MG63 (cell line): ENCODE results near the gene DIPK2A. TPM values are rescaled to one million over a fixed set of nuclear protein-coding genes. Genes with fewer than 3 reads are reported as not detected.

Experiments used
- DNase-seq: peaks from one replicate; pipeline ENCODE4 v3.0.0-alpha.2; 2020
- H3K27me3 ChIP-seq: fragments of 250-450 bp; sonication (Bioruptor Pico); 2 replicates; pipeline ENCODE4 v1.5.1; 2020; ENCODE audit warnings: mild to moderate bottlenecking, moderate library complexity
- H3K36me3 ChIP-seq: fragments of 250-450 bp; sonication (Bioruptor Pico); 2 replicates; pipeline ENCODE4 v1.5.1; 2020; ENCODE audit warnings: mild to moderate bottlenecking, moderate library complexity
- H3K4me3 ChIP-seq: fragments of 250-450 bp; sonication (Bioruptor Pico); 2 replicates; pipeline ENCODE4 v1.5.1; 2020; ENCODE audit warnings: mild to moderate bottlenecking, moderate library complexity
- H3K9me3 ChIP-seq: fragments of 250-450 bp; sonication (Bioruptor Pico); 2 replicates; pipeline ENCODE4 v1.5.1; 2020; ENCODE audit warnings: mild to moderate bottlenecking, moderate library complexity
- total RNA-seq: library from RNA; depleted of rRNA; stranded (reverse); fragments of >200 nt; shearing (Covaris generic); gene quantifications from 2 replicates; pipeline ENCODE4 v1.2.3, GENCODE V29; 2014; ENCODE audit warnings: low replicate concordance

The DIPK2A gene
- total RNA-seq, 1 experiment from 2014 or later, result 14.0 TPM

DNA sequence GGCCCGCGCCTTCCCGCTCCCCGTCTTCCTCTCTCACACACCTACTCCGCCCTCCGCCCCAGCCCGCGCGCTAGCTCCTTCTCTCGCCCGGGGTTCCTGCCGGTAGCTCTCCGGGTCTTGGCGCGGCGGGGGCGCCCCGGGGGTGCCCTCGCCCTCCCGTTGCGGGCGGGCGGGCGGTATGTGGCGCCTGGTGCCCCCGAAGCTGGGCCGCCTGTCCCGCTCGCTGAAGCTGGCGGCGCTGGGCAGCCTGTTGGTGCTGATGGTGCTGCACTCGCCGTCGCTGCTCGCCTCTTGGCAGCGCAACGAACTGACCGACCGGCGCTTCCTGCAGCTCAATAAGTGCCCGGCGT is 507 bp downstream of the DIPK2A start:
- DNase-seq, result peak; percentile 79
- no peaks in the 10 kb centered on the region for H3K9me3 ChIP-seq
- H3K36me3 ChIP-seq, result no peaks in the 10 kb centered on the region
- peak overlapping the region; percentile 77 for H3K4me3 ChIP-seq
- H3K27me3 ChIP-seq, result no peaks in the 10 kb centered on the region

DNA sequence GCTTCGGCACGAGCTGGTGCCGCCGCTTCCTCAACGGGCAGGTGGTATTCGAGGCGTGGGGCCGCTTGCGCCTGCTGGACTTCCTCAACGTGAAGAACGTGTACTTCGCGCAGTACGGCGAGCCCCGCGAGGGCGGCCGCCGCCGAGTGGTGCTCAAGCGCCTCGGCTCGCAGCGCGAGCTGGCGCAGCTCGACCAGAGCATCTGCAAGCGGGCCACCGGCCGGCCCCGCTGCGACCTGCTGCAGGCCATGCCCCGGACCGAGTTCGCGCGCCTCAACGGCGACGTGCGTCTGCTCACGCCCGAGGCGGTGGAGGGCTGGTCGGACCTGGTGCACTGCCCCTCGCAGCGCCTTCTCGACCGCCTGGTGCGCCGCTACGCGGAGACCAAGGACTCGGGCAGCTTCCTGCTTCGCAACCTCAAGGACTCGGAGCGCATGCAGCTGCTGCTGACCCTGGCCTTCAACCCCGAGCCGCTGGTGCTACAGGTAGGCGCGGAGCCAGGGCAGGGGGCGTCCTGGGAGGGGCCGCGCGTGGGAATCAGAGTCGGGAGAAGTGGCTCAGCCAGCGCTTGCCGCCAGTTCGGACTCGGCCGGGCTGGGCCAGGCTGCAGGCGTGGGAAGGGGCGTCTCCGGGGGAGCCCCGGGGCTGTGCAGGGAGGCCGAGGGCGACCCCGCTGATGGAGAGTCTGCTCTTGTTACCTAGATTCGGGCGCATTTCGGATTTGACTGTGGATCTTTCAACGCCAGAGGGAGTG is 1.1 kb downstream of the DIPK2A start:
- no peaks in the 10 kb centered on the region for H3K27me3 ChIP-seq
- peak overlapping the region; percentile 77 for H3K4me3 ChIP-seq
- no peak for DNase-seq
- no peaks in the 10 kb centered on the region for H3K36me3 ChIP-seq
- H3K9me3 ChIP-seq, result no peaks in the 10 kb centered on the region

DNA sequence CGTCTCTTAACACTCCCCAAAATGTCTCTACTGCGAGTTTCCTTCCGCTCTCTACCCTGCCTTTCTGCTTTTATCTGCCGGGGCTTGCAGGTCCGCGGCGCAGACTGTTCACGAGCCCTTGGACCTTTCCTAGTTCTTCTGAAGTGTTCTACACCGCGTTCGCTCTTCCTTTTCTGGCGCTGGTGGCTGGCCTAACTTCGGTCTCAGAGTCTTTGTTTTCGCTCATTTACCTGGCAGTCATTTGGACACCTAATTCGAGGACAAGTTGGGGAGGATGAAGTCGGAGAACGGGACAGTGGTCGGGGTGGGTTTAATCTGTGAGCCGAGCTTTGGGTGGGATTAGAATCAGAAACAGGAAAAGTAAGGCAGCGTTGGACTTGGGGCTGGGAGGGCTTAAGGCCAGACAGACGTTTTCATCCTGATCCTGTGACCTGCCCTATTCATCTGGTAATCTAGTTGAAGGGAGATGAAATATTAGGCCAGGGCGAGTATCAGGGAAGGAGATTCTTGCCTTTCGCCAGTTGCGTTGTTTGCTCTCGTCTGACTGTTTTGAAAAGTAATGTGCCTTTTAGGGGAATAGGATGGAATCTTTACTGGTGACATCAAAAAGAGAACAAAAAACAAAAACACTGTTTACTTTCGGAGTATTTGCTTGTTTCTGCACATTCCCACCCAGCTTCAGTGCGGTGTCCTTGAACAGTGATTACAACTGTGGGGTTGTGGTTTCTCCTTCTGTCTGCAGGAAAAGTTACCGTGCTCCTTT is 1.8 kb downstream of the DIPK2A start:
- Histone ChIP-seq H3K9me3 (no peaks in the 10 kb centered on the region), H3K27me3 (no peaks in the 10 kb centered on the region), H3K4me3 (peak overlapping the region; percentile 77), H3K36me3 (no peaks in the 10 kb centered on the region)
- peak; percentile 70 for DNase-seq

DNA sequence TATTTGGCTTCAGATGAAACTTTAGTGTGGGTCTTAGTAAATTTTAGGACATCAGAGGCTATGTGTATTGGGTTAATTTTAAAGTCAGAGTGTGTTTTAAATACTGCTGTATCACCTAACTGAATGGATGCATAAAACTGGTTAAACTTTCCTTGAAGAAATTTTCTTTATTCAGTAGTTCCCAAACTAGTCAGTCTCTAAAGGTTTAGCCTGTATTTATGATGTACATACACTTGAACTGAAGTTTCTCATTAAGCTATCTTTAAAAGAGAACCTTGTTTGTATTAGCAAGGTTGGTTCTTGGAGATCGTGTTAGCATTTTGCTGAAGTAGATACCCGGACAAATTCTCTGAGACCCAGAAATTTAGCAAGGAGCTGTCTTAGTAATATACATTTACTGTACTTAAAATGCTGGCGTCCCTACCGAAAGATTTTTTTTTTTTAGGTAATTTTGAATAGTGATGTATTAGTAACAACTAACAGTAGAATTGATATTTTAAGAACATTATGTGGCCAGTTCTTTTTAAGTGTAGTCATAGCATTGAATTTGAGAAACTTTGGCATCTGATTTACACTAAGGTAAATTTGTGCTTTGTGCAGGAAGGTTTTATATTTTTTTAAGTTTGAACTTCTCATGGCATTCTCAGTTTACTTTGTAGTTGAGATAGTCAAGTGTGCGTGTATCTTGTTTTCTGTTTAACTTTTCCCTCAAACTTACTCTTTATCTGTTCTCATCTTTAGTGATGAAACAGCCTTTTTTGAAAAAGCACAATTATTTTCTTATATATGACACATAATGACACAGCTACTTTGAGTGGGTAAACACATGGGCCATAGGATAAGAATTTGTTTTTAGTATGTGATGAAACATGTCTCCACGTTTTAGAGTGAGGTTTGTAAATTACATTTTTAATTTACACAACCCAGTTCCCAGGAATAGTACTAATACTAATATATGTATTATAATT is 2.9 kb downstream of the DIPK2A start:
- DNase-seq, result no peak
- Histone ChIP-seq H3K9me3 (no peaks in the 10 kb centered on the region), H3K4me3 (peak overlapping the region; percentile 77), H3K36me3 (no peaks in the 10 kb centered on the region), H3K27me3 (no peaks in the 10 kb centered on the region)

DNA sequence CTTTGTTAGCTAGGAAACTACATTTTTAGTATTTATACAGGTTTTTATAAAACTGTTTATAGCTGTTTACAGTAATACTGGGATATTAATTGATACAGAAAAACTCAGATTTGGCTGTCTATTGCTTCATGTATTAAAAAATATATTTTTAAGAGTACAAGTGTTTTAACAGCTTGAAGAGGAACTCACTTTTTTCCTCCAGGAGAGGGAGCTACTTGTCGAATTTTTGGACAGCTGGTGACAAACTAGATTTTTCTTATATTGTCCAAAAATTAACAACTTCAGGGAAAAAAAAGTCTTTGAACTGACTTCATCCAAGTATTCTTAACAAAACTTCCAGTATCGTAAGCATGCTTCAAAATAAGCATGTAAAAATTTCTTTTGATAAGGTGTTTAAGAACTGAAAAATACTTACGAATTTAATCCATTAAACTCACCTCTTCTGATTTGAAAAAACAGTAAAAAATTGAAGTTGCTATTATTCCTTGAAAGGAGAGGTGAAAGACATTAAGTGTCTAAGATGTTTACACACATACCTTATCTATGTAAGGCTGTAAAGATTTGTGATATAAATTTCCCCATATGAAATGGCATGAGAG is 4.0 kb downstream of the DIPK2A start:
- peak; percentile 2 for DNase-seq
- no peaks in the 10 kb centered on the region for H3K27me3 ChIP-seq
- H3K4me3 ChIP-seq, result peak overlapping the region; percentile 77
- no peaks in the 10 kb centered on the region for H3K9me3 ChIP-seq
- H3K36me3 ChIP-seq, result no peaks in the 10 kb centered on the region

DNA sequence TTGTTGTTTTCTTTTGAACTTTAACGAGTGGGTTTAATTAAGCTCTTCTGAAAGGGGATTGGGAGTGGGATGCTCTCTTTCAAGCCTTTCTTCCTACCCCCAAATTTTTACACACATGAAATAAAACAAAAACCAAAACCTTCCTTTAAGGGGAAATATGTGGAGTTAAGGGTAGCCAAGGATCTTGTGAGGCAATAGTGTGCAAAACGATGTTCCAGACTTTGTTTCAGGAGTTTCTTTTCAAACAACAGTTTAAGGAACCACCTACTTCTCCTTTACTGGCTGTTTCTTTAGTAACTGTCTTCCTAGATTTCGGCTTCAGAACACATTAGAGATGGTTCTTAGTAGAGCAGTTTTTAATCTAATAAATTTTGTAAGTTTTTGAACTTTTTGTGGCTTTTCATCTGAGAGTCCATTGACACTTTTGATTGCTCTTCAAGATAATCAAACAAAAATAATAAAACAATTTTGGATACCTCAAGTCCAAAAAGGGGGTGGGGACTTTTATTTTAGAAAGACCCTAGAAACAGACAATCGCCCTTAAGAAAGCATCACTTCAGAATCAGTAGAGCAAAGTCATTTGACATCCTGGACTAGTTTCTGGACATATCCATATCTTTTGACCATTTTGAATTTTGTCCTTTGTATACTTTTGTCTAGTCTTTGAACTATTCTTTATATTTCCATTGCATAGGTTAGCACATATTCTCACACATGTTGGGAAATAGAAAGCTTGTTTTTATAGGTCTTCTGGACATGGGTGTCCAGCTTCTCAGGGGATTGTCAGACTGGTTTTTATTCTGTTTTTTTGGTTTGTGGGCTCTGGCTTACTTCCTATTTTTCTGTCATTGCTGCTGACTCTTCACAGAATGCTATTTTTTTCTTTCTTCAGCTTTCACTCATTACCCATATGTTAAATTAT is 6.0 kb downstream of the DIPK2A start:
- Histone ChIP-seq H3K36me3 (peaks cover 13% of the 10 kb centered on the region), H3K4me3 (peak overlapping the region; percentile 77)
- DNase-seq, result no peak

DNA sequence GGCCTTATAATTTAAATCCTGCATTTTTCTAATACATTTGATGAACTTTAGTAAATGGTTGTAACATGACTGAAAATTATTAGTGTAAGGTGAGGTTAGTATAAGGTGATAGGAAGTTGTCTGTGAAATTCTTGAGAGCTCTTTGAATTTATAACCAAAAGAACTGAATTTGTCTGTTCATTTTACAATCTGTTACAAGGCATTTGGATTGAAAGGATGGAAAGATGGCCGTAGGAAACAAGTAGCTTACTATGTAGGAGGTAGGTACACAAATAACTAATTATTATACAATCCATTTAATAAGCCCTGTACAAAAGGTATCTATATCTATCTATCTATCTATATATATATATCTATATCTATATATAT is 6.6 kb downstream of the DIPK2A start:
- no peak for DNase-seq
- Histone ChIP-seq H3K4me3 (no peak overlapping the region), H3K9me3 (peaks cover 5% of the 10 kb centered on the region), H3K36me3 (peaks cover 19% of the 10 kb centered on the region), H3K27me3 (no peaks in the 10 kb centered on the region)

More for the DNA sequence above, 6.0 kb downstream of the DIPK2A start:
- no peaks in the 10 kb centered on the region for H3K27me3 ChIP-seq
- H3K9me3 ChIP-seq, result no peaks in the 10 kb centered on the region; the same call in 1 of the 2 replicates

DNA sequence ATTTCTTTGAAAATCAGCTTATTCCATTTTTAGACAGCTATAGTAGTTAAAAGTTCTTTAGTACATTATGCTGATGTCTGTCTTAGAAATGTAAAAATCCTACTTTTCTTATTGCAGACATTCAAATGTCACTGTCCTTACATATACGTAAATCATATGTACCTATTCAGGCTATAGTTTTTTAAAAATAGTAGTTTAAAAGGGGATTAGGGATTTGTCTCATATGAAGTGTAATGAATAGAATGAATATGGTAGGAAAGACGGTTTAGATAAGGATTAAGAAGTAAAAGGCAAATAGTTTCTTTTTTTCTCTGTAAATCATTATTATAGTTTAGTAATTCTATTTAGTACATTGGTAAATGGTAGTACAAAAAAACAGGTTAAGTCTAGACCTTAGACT is 7.4 kb downstream of the DIPK2A start:
- DNase-seq, result no peak
- no peaks in the 10 kb centered on the region for H3K27me3 ChIP-seq
- H3K36me3 ChIP-seq, result peaks cover 21% of the 10 kb centered on the region
- no peak overlapping the region for H3K4me3 ChIP-seq
- H3K9me3 ChIP-seq, result peaks cover 6% of the 10 kb centered on the region

DNA sequence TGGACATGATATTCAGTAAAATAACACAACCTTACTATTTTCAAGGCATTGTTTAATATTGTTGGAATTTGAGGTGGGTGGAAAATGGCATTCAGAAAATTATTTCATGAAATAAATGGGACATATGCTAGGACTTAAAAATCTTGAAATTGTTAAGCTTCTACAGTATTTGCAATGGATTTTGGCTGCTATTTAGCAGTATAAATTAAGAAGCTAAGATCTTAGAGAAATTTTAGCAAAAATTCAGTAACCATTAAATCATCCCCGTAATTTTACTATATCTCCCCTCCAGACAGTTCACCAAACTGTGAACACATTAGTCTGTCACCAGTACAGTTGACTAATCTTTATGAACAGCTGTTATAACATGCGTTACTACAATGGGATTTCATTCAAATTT is 8.2 kb downstream of the DIPK2A start:
- DNase-seq, result no peak
- no peaks in the 10 kb centered on the region for H3K27me3 ChIP-seq
- H3K4me3 ChIP-seq, result no peak overlapping the region
- H3K9me3 ChIP-seq, result peaks cover 6% of the 10 kb centered on the region
- H3K36me3 ChIP-seq, result peaks cover 21% of the 10 kb centered on the region

DNA sequence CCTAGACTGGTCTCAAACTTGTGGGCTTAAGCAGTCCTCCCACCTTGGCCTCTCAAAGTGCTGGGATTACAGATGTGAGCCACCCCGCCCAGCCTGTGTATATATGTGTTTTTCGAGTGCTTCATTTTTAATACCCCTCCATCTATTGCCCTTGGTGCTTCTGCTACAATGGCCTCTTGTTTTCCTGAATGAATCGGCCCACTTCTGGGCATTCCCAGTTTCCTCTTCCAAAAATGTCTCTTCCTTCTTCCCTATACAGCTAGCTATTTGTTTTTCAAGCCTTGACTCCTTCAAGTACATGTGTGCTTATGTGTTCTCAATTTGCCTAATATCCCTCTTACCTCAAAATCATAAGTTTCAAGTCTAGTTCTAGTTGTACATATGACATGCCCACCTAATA is 16.7 kb downstream of the DIPK2A start:
- no peak for DNase-seq
- H3K36me3 ChIP-seq, result peaks cover 2% of the 10 kb centered on the region

DNA sequence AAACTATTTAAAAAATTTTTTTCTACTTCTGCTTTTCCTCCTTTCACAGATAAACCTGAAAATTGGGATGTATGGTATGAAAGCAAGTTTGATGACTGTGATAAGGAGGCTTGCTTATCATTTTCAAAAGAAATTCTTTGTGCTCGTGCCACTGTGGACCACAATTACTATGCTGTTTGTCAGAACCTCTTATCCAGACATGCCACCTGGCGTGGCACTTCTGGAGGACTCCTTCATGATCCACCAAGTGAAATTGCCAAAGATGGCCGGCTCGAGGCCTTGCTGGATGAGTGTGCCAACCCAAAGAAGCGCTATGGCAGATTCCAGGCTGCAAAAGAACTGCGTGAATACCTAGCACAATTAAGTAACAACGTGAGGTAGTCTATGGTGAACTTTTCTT is 17.8 kb downstream of the DIPK2A start:
- Histone ChIP-seq H3K4me3 (no peak overlapping the region), H3K9me3 (no peaks in the 10 kb centered on the region), H3K36me3 (peaks cover 6% of the 10 kb centered on the region; the same call in 1 of the 2 replicates), H3K27me3 (no peaks in the 10 kb centered on the region)
- no peak for DNase-seq

More for the DNA sequence above, 16.7 kb downstream of the DIPK2A start:
- Histone ChIP-seq H3K27me3 (no peaks in the 10 kb centered on the region), H3K9me3 (peaks cover under 1% of the 10 kb centered on the region), H3K4me3 (no peak overlapping the region)

DNA sequence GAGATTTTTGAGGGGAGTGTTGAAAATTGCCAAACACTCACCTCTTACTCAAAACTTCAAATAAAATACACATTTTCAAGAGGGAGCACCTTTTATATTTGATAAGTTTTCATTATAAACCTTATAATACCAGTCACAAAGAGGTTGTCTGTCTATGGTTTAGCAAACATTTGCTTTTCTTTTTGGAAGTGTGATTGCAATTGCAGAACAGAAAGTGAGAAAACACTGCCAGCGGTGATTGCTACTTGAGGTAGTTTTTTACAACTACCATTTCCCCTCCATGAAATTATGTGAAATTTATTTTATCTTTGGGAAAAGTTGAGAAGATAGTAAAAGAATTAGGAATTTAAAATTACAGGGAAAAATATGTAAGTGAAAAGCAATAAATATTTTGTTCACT is 20.1 kb downstream of the DIPK2A start:
- Histone ChIP-seq H3K9me3 (no peaks in the 10 kb centered on the region), H3K4me3 (no peak overlapping the region), H3K27me3 (no peaks in the 10 kb centered on the region), H3K36me3 (peaks cover 6% of the 10 kb centered on the region)
- no peak for DNase-seq

DNA sequence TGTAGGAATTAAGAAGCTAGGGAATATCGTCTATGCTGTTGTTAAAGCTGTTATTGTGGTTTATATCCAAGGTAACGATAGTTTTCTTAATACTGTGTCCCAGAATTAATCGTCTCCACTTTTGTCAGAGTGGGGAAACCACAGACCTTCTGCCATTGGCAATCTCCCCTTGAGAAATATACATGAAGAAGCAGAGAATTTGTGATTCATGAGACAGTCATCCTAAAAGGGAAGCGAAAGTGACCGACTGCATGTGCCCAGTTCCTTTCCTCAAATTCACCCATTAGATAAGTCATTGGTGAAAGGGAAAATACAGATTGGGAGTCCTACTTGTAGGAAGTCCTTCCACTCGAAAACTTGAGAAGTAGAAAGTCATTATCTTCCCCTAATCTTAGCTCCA is 26.6 kb downstream of the DIPK2A start:
- Histone ChIP-seq H3K27me3 (no peaks in the 10 kb centered on the region), H3K4me3 (no peak overlapping the region), H3K9me3 (no peaks in the 10 kb centered on the region), H3K36me3 (peaks cover 6% of the 10 kb centered on the region)
- DNase-seq, result peak; percentile 34

DNA sequence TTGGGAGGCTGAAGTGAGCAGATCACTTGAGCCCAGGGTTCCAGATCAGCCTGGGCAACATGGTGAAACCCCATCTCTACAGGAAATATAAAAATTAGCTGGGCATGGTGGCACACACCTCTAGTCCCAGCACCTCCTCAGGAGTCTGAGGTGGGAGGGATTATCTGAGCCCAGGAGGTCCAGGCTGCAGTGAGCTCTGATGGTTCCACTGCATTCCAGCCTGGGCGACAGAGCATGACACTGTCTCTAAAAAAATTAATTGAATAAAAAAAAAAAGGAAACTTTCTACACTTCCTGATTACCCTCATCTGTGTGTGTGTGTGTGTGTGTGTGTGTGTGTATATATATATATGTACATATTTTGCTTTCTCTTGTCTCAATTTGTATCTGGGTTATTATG is 31.4 kb downstream of the DIPK2A start:
- Histone ChIP-seq H3K27me3 (no peaks in the 10 kb centered on the region), H3K36me3 (no peaks in the 10 kb centered on the region), H3K9me3 (no peaks in the 10 kb centered on the region), H3K4me3 (no peak overlapping the region)
- DNase-seq, result no peak

DNA sequence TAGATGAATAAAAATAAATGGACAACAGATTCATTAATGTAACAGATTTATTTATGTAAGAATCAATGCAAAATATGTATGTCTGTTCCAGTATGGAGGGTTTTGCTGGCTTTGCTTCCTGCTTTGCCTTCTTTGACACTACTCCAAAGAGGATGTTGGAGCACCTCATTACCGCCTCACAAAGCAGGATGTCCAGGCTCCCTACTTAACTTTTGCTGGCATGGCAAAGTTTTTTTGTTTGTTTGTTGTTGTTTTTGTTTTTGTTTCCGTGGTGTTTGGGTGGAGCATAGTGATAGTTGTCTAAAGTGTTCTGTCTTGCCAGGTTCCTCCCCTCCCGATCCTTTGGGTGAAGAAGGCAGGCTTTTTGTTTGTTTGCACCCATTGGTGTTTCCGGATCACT is 38.7 kb downstream of the DIPK2A start:
- Histone ChIP-seq H3K36me3 (no peaks in the 10 kb centered on the region), H3K4me3 (no peak overlapping the region), H3K27me3 (no peaks in the 10 kb centered on the region), H3K9me3 (no peaks in the 10 kb centered on the region)
- DNase-seq, result no peak
